Dendritic cell treated with granulocyte-macrophage colony-stimulating factor and Interleukin-4, amounts not matched to agents 40 ng/mL and 50 ng/mL, for 4 days (primary cell): ENCODE results near the gene BLNK.

Experiments used
- H3K27ac Mint-ChIP-seq: one replicate; pipeline ENCODE4 v1.8.0; 2022; ENCODE audit warnings: mild to moderate bottlenecking, mixed read lengths
- H3K27me3 Mint-ChIP-seq: one replicate; pipeline ENCODE4 v1.8.0; 2022; ENCODE audit warnings: mild to moderate bottlenecking, mixed read lengths
- H3K36me3 Mint-ChIP-seq: one replicate; pipeline ENCODE4 v1.8.0; 2022; ENCODE audit warnings: low read depth, mixed read lengths
- H3K4me1 Mint-ChIP-seq: one replicate; pipeline ENCODE4 v1.8.0; 2022; ENCODE audit warnings: low read depth, mixed read lengths
- H3K4me3 Mint-ChIP-seq: one replicate; pipeline ENCODE4 v1.8.0; 2022; ENCODE audit warnings: mild to moderate bottlenecking, moderate library complexity, mixed read lengths
- H3K9me3 Mint-ChIP-seq: one replicate; pipeline ENCODE4 v1.8.0; 2022; ENCODE audit warnings: mixed read lengths
- intact Hi-C: fragments of 100-400 bp; cut with micrococcal nuclease; formaldehyde crosslinking; loops from one replicate; pipeline ENCODE4 v1.15.0; 2022

The BLNK gene

DNA sequence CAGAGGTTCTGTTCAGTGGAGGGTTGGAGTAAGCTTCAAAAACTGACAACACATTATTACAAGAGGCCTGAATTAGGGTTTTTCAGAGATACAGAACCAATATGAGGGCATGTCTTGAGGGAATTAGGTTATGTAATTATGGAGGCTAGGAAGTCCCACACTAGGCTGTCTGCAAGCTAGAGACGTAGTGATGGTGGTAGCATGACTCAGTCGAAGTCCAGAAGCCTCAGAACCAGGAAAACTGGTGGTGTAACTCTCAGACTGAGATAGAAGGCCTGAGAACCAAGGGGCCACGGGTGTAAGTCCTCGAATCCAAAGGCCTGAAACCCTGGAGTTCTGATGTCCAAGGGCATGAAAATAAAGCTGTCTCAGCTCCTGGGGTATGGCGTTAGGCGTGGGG, 105.6 kb downstream of the BLNK start:
- intact Hi-C loops = no loop called here
- no peaks in the 10 kb centered on the region for H3K4me1 Mint-ChIP-seq
- H3K27me3 Mint-ChIP-seq = no peaks in the 10 kb centered on the region
- H3K36me3 Mint-ChIP-seq = peaks cover 44% of the 10 kb centered on the region
- no peak overlapping the region for H3K27ac Mint-ChIP-seq
- no peak overlapping the region for H3K4me3 Mint-ChIP-seq
- H3K9me3 Mint-ChIP-seq = peaks cover 58% of the 10 kb centered on the region

DNA sequence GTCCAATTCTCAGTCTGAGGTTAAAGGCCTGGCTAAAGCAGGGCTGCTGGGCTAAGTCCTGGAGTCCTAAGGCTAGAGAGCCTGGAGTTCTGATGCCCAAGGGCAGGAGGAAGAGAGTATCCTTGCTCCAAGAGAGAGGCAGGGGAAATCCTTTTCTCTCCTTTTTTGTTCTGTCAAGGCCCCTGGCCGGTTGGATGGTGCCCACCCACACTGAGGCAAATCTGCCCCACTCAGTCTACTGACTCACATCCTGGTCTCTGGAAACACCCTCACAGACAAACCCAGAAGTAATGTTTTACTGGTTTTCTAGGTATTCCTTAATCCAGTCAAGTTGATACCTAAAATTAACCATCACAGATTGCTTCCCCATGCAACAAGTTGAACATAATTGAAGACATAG, 118.3 kb downstream of the BLNK start:
- intact Hi-C loops = no loop called here
- peaks cover 93% of the 10 kb centered on the region for H3K36me3 Mint-ChIP-seq
- no peaks in the 10 kb centered on the region for H3K9me3 Mint-ChIP-seq
- H3K4me3 Mint-ChIP-seq = no peak overlapping the region
- no peaks in the 10 kb centered on the region for H3K27me3 Mint-ChIP-seq
- peaks cover 17% of the 10 kb centered on the region for H3K4me1 Mint-ChIP-seq
- H3K27ac Mint-ChIP-seq = no peak overlapping the region

DNA sequence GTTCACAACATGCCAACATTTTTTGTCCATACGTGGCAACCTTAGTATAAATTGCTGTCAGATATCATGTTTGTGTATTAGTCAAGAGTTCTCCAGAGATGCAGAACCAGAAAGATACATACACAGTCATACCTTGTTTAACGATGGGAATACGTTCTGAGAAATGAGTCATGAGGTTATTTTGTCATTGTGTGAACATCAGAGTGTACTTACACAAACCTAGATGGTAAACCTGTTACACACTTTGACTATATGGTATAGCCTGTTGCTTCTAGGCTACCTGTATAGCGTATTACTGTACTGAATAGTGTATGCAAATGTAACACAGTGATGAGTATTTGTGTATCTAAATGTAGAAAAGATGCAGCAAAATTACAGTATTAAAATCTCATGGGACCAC, 118.9 kb downstream of the BLNK start:
- Mint-ChIP-seq H3K27ac (no peak overlapping the region), H3K4me1 (peaks cover 17% of the 10 kb centered on the region), H3K4me3 (no peak overlapping the region), H3K9me3 (no peaks in the 10 kb centered on the region), H3K27me3 (no peaks in the 10 kb centered on the region), H3K36me3 (peaks cover 93% of the 10 kb centered on the region)
- intact Hi-C loops = no loop called here
